Mononuclear cell (primary cell): Measurements from ENCODE around the gene LRRC37A. TPM values are rescaled to one million over a fixed set of nuclear protein-coding genes. Genes with fewer than 3 reads are reported as not detected.
"Not testable (repeated sequence)": the region's sequence is repeated elsewhere in the genome, so short reads cannot be mapped to it uniquely, and the experiment has no call there.

Experiments used
- H3K27me3 ChIP-seq: 2 replicates; pipeline ENCODE4 v1.6.0; 2011; ENCODE audit warnings: low read length, control low read depth; ENCODE audit not compliant: insufficient read depth
- H3K4me1 ChIP-seq: 2 replicates; pipeline ENCODE4 v1.5.1; 2011; ENCODE audit warnings: mild to moderate bottlenecking, low read length, control low read depth; ENCODE audit not compliant: insufficient read depth
- H3K4me3 ChIP-seq: 2 replicates; pipeline ENCODE4 v1.5.1; 2011; ENCODE audit warnings: mild to moderate bottlenecking, low read length, moderate library complexity
- H3K9me3 ChIP-seq: 2 replicates; pipeline ENCODE4 v1.5.1; 2011; ENCODE audit warnings: low read depth, mild to moderate bottlenecking, control low read depth, low read length
- total RNA-seq: library from RNA; depleted of rRNA; stranded (reverse); fragments of >200 nt; gene quantifications from one replicate; pipeline ENCODE4 v1.2.3, GENCODE V29; 2012

The LRRC37A gene
- 10.9 TPM for total RNA-seq

- not testable (repeated sequence) for H3K4me3 ChIP-seq, H3K27me3 ChIP-seq, H3K9me3 ChIP-seq
- H3K4me1 ChIP-seq = peaks cover 19% of the 10 kb centered on the region
Measured at GRCh38 chr17:46294831-46295230, at the start of gene LRRC37A. Gene LRRC37A (plus strand): TSS chr17:46295131. CDS start chr17:46295134, 3 bp downstream.

GRCh38 chr17:46249153-46249552 is 45.8 kb upstream of the LRRC37A start:
- not testable (repeated sequence) for H3K9me3 ChIP-seq, H3K27me3 ChIP-seq, H3K4me1 ChIP-seq, H3K4me3 ChIP-seq

DNA sequence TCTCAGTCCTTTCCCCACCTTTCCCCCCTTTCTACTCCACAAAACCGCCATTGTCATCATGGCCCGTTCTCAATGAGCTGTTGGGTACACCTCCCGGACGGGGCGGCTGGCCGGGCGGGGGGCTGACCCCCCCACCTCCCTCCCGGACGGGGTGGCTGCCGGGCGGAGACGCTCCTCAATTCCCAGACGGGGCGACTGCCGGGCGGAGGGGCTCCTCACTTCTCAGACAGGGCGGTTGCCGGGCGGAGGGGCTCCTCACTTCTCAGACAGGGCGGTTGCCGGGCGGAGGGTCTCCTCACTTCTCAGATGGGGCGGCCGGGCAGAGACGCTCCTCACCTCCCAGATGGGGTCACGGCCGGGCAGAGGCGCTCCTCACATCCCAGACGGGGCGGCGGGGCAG is 42.1 kb upstream of the LRRC37A start:
- H3K27me3 ChIP-seq, H3K9me3 ChIP-seq, H3K4me3 ChIP-seq, H3K4me1 ChIP-seq: not testable (repeated sequence)

- H3K27me3 ChIP-seq = not testable (repeated sequence)
Measured at GRCh38 chr17:46253722-46254121, 41.2 kb upstream of the LRRC37A start.

GRCh38 chr17:46254215-46254614 is 40.7 kb upstream of the LRRC37A start:
- not testable (repeated sequence) for H3K4me3 ChIP-seq, H3K9me3 ChIP-seq, H3K27me3 ChIP-seq, H3K4me1 ChIP-seq

More at GRCh38 chr17:46253722-46254121, 41.2 kb upstream of the LRRC37A start:
- H3K9me3 ChIP-seq, H3K4me3 ChIP-seq, H3K4me1 ChIP-seq: not testable (repeated sequence)

GRCh38 chr17:46256369-46256768 is 38.6 kb upstream of the LRRC37A start:
- not testable (repeated sequence) for H3K9me3 ChIP-seq, H3K27me3 ChIP-seq, H3K4me3 ChIP-seq, H3K4me1 ChIP-seq

GRCh38 chr17:46259845-46260661 is 34.9 kb upstream of the LRRC37A start:
- not testable (repeated sequence) for H3K9me3 ChIP-seq, H3K4me3 ChIP-seq, H3K27me3 ChIP-seq
- peaks cover 12% of the 10 kb centered on the region for H3K4me1 ChIP-seq

DNA sequence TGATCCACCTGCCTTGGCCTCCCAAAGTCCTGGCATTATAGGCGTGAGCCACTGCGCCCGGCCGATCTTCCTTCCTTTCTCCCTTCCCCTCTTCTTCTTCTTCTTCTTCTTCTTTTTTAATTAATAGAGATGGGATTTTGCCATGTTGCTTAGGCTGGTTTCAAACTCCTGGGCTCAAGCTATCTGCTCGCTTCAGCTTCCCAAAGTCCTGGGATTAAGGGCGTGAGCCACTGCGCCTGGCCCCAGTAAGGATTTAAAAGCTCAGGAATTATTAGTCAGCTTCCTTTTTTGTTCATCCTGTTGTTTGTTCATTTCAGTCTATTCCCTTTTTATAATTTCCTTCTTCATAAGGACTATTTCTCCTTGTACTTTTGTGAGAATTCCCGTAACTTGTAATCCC is 32.7 kb upstream of the LRRC37A start:
- H3K9me3 ChIP-seq = no peaks in the 10 kb centered on the region
- no peak overlapping the region for H3K4me3 ChIP-seq
- H3K4me1 ChIP-seq = peaks cover 27% of the 10 kb centered on the region
- no peaks in the 10 kb centered on the region for H3K27me3 ChIP-seq

GRCh38 chr17:46264456-46265198 is 30.3 kb upstream of the LRRC37A start:
- Histone ChIP-seq H3K4me1 (peaks cover 36% of the 10 kb centered on the region), H3K4me3 (no peak overlapping the region), H3K27me3 (no peaks in the 10 kb centered on the region), H3K9me3 (no peaks in the 10 kb centered on the region)

GRCh38 chr17:46266063-46266655 is 28.8 kb upstream of the LRRC37A start:
- peak overlapping the region; percentile 46 for H3K4me3 ChIP-seq
- H3K27me3 ChIP-seq, H3K9me3 ChIP-seq: not testable (repeated sequence)
- peaks cover 31% of the 10 kb centered on the region for H3K4me1 ChIP-seq

GRCh38 chr17:46266656-46267544 is 28.0 kb upstream of the LRRC37A start:
- Histone ChIP-seq H3K4me1 (peaks cover 31% of the 10 kb centered on the region), H3K9me3 (no peaks in the 10 kb centered on the region), H3K4me3 (peak overlapping the region; percentile 79), H3K27me3 (no peaks in the 10 kb centered on the region)

DNA sequence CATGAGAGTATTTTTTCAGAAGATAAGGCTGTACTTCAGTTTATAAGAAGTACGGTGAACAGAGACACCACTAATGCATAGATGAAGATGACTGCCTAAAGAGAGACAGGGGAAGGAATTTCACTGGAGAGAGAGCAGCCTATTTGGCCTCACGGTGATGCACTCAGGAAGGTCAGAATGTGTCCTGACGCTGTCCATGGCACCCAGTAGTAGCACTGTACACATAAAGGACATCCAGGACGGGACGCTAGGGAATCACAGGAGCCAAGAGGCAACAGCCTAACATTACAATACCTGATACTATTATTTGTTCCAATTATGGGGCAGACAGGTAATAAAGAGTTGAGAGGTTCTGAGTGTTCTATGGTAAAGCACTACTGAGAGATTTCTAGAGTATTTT is 24.9 kb upstream of the LRRC37A start:
- no peaks in the 10 kb centered on the region for H3K9me3 ChIP-seq
- H3K4me1 ChIP-seq = peaks cover 24% of the 10 kb centered on the region
- no peaks in the 10 kb centered on the region for H3K27me3 ChIP-seq

GRCh38 chr17:46273541-46274236 is 21.2 kb upstream of the LRRC37A start:
- H3K4me1 ChIP-seq = no peaks in the 10 kb centered on the region
- no peaks in the 10 kb centered on the region for H3K27me3 ChIP-seq
- no peak overlapping the region for H3K4me3 ChIP-seq
- H3K9me3 ChIP-seq = no peaks in the 10 kb centered on the region

More for the DNA sequence above, 24.9 kb upstream of the LRRC37A start:
- H3K4me3 ChIP-seq = no peak overlapping the region

- Histone ChIP-seq H3K4me3 (no peak overlapping the region), H3K4me1 (no peaks in the 10 kb centered on the region), H3K27me3 (no peaks in the 10 kb centered on the region), H3K9me3 (no peaks in the 10 kb centered on the region)
Measured at GRCh38 chr17:46274238-46274637, 20.7 kb upstream of the LRRC37A start.
